ENCODE measurements around the gene MYH2. TPM values are rescaled to one million over a fixed set of nuclear protein-coding genes. Genes with fewer than 3 reads are reported as not detected.

The MYH2 gene
- polyA plus RNA-seq, 3 donors = not detected

DNA sequence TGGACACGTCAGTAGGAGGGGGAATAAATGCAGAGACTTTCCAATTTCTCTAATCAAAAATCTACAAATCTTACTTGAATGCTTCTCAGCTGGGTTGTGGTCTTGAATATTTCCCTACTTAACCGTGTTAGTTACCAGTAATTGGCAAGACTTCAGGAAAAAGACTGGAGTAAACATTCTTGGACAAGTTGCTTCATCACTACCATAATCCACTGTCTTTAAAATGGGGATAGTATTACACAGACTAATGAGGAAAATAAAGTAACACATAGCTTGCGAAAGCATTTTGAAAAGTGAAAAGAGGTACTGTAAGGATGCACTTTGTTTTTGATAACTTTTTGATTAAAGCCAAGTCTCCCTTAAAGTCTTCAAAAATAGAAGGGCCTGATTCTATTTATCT lies 49.5 kb downstream of the MYH2 start:
- WGBS (ENCODE audit: insufficient coverage) = no CpG with 5 or more reads among the region's 3 CpGs
- Mint-ChIP-seq H3K4me3 (no peak overlapping the region), H3K9me3 (peaks cover 0 to 5% (median 2%) of the 10 kb centered on the region in 7 donors), H3K27me3 (ENCODE audit: low read depth in 3 of 3) (peaks cover 0 to 3% (median 0%) of the 10 kb centered on the region in 3 donors), H3K36me3 (no peaks in the 10 kb centered on the region), H3K27ac (no peak overlapping the region), H3K4me1 (no peaks in the 10 kb centered on the region)
- H3K36me3 ChIP-seq (replicated peaks in 1 of 2; ENCODE audit: control insufficient read depth in 1 of 2, insufficient read depth in 2 of 2, low read length in 2 of 2) = no peaks in the 10 kb centered on the region
- intact Hi-C loops (cut with micrococcal nuclease) = no loop called here
- no peak overlapping the region for H3K4me3 ChIP-seq (replicated peaks in 1 of 3; ENCODE audit: low read depth in 2 of 3, low read length in 3 of 3)
- H3K4me2 ChIP-seq (replicated peaks; ENCODE audit: extremely low read depth, low read length, poor library complexity, severe bottlenecking) = no peak overlapping the region
- H3K9ac ChIP-seq (ENCODE audit: insufficient read depth, low read length, poor library complexity, severe bottlenecking) = no peak overlapping the region
- H3K27ac ChIP-seq (ENCODE audit: low read depth in 1 of 2, low read length in 2 of 2) = no peak overlapping the region
- TF ChIP-seq, protein P1, sequence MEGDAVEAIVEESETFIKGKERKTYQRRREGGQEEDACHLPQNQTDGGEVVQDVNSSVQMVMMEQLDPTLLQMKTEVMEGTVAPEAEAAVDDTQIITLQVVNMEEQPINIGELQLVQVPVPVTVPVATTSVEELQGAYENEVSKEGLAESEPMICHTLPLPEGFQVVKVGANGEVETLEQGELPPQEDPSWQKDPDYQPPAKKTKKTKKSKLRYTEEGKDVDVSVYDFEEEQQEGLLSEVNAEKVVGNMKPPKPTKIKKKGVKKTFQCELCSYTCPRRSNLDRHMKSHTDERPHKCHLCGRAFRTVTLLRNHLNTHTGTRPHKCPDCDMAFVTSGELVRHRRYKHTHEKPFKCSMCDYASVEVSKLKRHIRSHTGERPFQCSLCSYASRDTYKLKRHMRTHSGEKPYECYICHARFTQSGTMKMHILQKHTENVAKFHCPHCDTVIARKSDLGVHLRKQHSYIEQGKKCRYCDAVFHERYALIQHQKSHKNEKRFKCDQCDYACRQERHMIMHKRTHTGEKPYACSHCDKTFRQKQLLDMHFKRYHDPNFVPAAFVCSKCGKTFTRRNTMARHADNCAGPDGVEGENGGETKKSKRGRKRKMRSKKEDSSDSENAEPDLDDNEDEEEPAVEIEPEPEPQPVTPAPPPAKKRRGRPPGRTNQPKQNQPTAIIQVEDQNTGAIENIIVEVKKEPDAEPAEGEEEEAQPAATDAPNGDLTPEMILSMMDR (IDR thresholded peaks at IDR 0.05) = no peak
- no peaks in the 10 kb centered on the region for H3K4me1 ChIP-seq (ENCODE audit: control insufficient read depth in 1 of 2, insufficient read depth in 2 of 2, low read length in 2 of 2)
- H3K9me3 ChIP-seq (replicated peaks in 1 of 2; ENCODE audit: control insufficient read depth in 1 of 2, insufficient read depth in 1 of 2, low read length in 2 of 2) = no peaks in the 10 kb centered on the region
- no peaks in the 10 kb centered on the region for H3K27me3 ChIP-seq (ENCODE audit: control insufficient read depth in 2 of 2, insufficient read depth in 2 of 2, low read length in 2 of 2)
- no peaks in the 10 kb centered on the region for H3K79me2 ChIP-seq (ENCODE audit: insufficient read depth, low read length)
- no peak overlapping the region for H2AFZ ChIP-seq (ENCODE audit: insufficient read depth, low read depth, low read length, poor library complexity, severe bottlenecking)
- DNase-seq = no peak
- no peaks in the 10 kb centered on the region for H4K20me1 ChIP-seq (ENCODE audit: insufficient read depth, low read length)

DNA sequence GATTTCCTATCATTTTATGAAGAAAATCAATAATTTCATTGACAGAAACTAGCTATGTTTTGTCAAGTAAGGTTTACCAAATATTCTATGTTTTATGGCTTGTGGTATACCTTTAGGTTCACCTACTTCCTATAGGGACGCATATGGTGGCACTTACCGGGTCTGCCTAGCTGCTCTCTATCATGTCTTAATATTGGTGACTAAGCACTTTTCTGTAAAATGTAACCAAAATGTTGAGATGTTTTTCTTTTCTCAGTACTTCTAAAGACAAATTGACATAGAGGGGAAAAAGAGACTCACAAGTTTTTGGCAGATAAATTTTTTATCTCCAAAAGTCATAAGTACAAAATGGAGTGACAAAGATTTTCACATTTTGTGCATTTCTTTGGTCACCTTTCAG lies 57.5 kb downstream of the MYH2 start:
- Mint-ChIP-seq H3K27me3 (ENCODE audit: low read depth in 3 of 3) (peaks cover 0 to 4% (median 4%) of the 10 kb centered on the region in 3 donors), H3K36me3 (no peaks in the 10 kb centered on the region), H3K9me3 (peaks cover 12 to 36% (median 16%) of the 10 kb centered on the region in 7 donors), H3K4me3 (no peak overlapping the region), H3K27ac (no peak overlapping the region), H3K4me1 (no peaks in the 10 kb centered on the region)
- Histone ChIP-seq H4K20me1 (ENCODE audit: insufficient read depth, low read length) (no peaks in the 10 kb centered on the region), H3K79me2 (ENCODE audit: insufficient read depth, low read length) (no peaks in the 10 kb centered on the region), H3K4me1 (ENCODE audit: control insufficient read depth in 1 of 2, insufficient read depth in 2 of 2, low read length in 2 of 2) (no peaks in the 10 kb centered on the region), H3K9ac (ENCODE audit: insufficient read depth, low read length, poor library complexity, severe bottlenecking) (no peak overlapping the region), H3K27ac (ENCODE audit: low read depth in 1 of 2, low read length in 2 of 2) (no peak overlapping the region), H2AFZ (ENCODE audit: insufficient read depth, low read depth, low read length, poor library complexity, severe bottlenecking) (no peak overlapping the region), H3K4me2 (replicated peaks; ENCODE audit: extremely low read depth, low read length, poor library complexity, severe bottlenecking) (no peak overlapping the region), H3K9me3 (replicated peaks in 1 of 2; ENCODE audit: control insufficient read depth in 1 of 2, insufficient read depth in 1 of 2, low read length in 2 of 2) (peaks cover 4 to 11% of the 10 kb centered on the region in 2 donors), H3K4me3 (replicated peaks in 1 of 3; ENCODE audit: low read depth in 2 of 3, low read length in 3 of 3) (no peak overlapping the region), H3K27me3 (ENCODE audit: control insufficient read depth in 2 of 2, insufficient read depth in 2 of 2, low read length in 2 of 2) (no peaks in the 10 kb centered on the region), H3K36me3 (replicated peaks in 1 of 2; ENCODE audit: control insufficient read depth in 1 of 2, insufficient read depth in 2 of 2, low read length in 2 of 2) (no peaks in the 10 kb centered on the region)
- no CpG with 5 or more reads among the region's 2 CpGs for WGBS (ENCODE audit: insufficient coverage)
- intact Hi-C loops (cut with micrococcal nuclease) = no loop called here
- no peak for DNase-seq
- TF ChIP-seq, protein P1 (IDR thresholded peaks at IDR 0.05) = no peak
